IMR-90 (cell line): ENCODE measurements around the gene PBX3. TPM values are rescaled to one million over a fixed set of nuclear protein-coding genes. Genes with fewer than 3 reads are reported as not detected.

Experiments
- ATAC-seq: fragments of 200-7000 bp; cut with Tn5 transposase; 2 replicates; pipeline ENCODE4 v1.9.1; 2020; ENCODE audit warnings: low read depth, mild to moderate bottlenecking, moderate library complexity
- BruUV-seq: library from RNA; stranded (reverse); fragments of 400-500 nt; replicated peaks from 2 replicates; lab custom pipeline; 2021; lab: Mats Ljungman, UMichigan
- CTCF ChIA-PET: fragments of 300-600 bp; formaldehyde crosslinking; extraction: SDS; loops from one replicate; lab custom pipeline; 2021; ENCODE audit warnings: antibody characterized with exemption; lab: Yijun Ruan, JAX
- POLR2A ChIA-PET: fragments of 300-600 bp; sonication (Branson Sonifier 250); formaldehyde crosslinking; loops from one replicate; lab custom pipeline; 2022; ENCODE audit warnings: antibody characterized with exemption; ENCODE audit not compliant: unreplicated experiment; lab: Charles Lee
- DNase-seq: peaks from one replicate; pipeline ENCODE4 v3.0.0; 2013
- H2AFZ ChIP-seq: replicated peaks from 2 replicates; pipeline ENCODE3; 2013; ENCODE audit warnings: low read length, mild to moderate bottlenecking; ENCODE audit not compliant: poor library complexity
- H2AK5ac ChIP-seq: 2 replicates; pipeline ENCODE4 v1.6.1; 2013; ENCODE audit warnings: low read depth, low read length, inconsistent platforms
- H2AK9ac ChIP-seq: replicated peaks from 2 replicates; pipeline ENCODE3; 2013; ENCODE audit warnings: mild to moderate bottlenecking, low read depth, low read length, moderate library complexity; ENCODE audit not compliant: poor library complexity
- H2BK120ac ChIP-seq: 2 replicates; pipeline ENCODE4 v1.6.1; 2013; ENCODE audit warnings: low read depth, low read length, inconsistent platforms
- H2BK15ac ChIP-seq: 3 replicates; pipeline ENCODE4 v1.6.1; 2013; ENCODE audit warnings: low read depth, low read length, inconsistent platforms
- H2BK20ac ChIP-seq: 2 replicates; pipeline ENCODE4 v1.6.1; 2013; ENCODE audit warnings: low read depth, mild to moderate bottlenecking, inconsistent platforms, low read length, moderate library complexity
- H2BK5ac ChIP-seq: 2 replicates; pipeline ENCODE4 v1.6.1; 2013; ENCODE audit warnings: mild to moderate bottlenecking, low read depth, low read length, inconsistent platforms; ENCODE audit not compliant: poor library complexity, severe bottlenecking
- H3K14ac ChIP-seq: replicated peaks from 2 replicates; pipeline ENCODE4 v1.6.1; 2013; ENCODE audit warnings: low read depth, low read length, inconsistent platforms
- H3K18ac ChIP-seq: 2 replicates; pipeline ENCODE4 v1.6.1; 2013; ENCODE audit warnings: low read depth, low read length, control low read depth
- H3K23ac ChIP-seq: 2 replicates; pipeline ENCODE4 v1.6.1; 2013; ENCODE audit warnings: low read depth, low read length, inconsistent platforms
- H3K27ac ChIP-seq: 2 replicates; pipeline ENCODE4 v1.5.1; 2013; ENCODE audit warnings: mild to moderate bottlenecking, control low read depth, low read length; ENCODE audit not compliant: insufficient read depth
- H3K27me3 ChIP-seq: 2 replicates; pipeline ENCODE4 v1.6.1; 2013; ENCODE audit warnings: low read length; ENCODE audit not compliant: control insufficient read depth, insufficient read depth
- H3K36me3 ChIP-seq: 2 replicates; pipeline ENCODE4 v1.6.1; 2013; ENCODE audit warnings: low read length, mixed read lengths; ENCODE audit not compliant: control insufficient read depth, insufficient read depth
- H3K4ac ChIP-seq: 2 replicates; pipeline ENCODE4 v1.6.1; 2013; ENCODE audit warnings: low read depth, low read length, inconsistent platforms
- H3K4me1 ChIP-seq: 2 replicates; pipeline ENCODE4 v1.6.1; 2013; ENCODE audit warnings: low read length, mixed read lengths; ENCODE audit not compliant: control insufficient read depth, insufficient read depth
- H3K4me2 ChIP-seq: 2 replicates; pipeline ENCODE4 v1.6.1; 2013; ENCODE audit warnings: low read depth, mild to moderate bottlenecking, control low read depth, low read length, moderate library complexity
- H3K4me3 ChIP-seq: 2 replicates; pipeline ENCODE4 v1.5.1; 2013; ENCODE audit warnings: low read depth, mild to moderate bottlenecking, control low read depth, low read length, moderate library complexity; ENCODE audit not compliant: insufficient read depth
- H3K56ac ChIP-seq: 2 replicates; pipeline ENCODE4 v1.6.1; 2013; ENCODE audit warnings: low read length, inconsistent platforms; ENCODE audit not compliant: insufficient read depth; ENCODE audit errors: extremely low read depth
- H3K79me1 ChIP-seq, 2 experiments: 2 replicates each; pipeline ENCODE4 v1.6.1; 2013; ENCODE audit warnings: low read length in 2 of 2, inconsistent platforms in 1 of 2, low read depth in 1 of 2
- H3K9ac ChIP-seq: 2 replicates; pipeline ENCODE4 v1.6.1; 2013; ENCODE audit warnings: low read depth, low read length, control low read depth
- H3K9me1 ChIP-seq: 2 replicates; pipeline ENCODE4 v1.6.1; 2013; ENCODE audit warnings: low read length, inconsistent platforms; ENCODE audit not compliant: insufficient read depth
- H3K9me3 ChIP-seq: 2 replicates; pipeline ENCODE4 v1.6.1; 2013; ENCODE audit warnings: low read length; ENCODE audit not compliant: control insufficient read depth, insufficient read depth
- H4K20me1 ChIP-seq: 2 replicates; pipeline ENCODE4 v1.6.1; 2013; ENCODE audit warnings: low read length, inconsistent platforms; ENCODE audit not compliant: insufficient read depth
- H4K5ac ChIP-seq: 2 replicates; pipeline ENCODE4 v1.6.1; 2013; ENCODE audit warnings: mild to moderate bottlenecking, low read depth, low read length, control low read depth
- H4K8ac ChIP-seq, 2 experiments: 2 replicates each; pipeline ENCODE4 v1.6.1; 2013; ENCODE audit warnings: low read depth in 2 of 2, low read length in 2 of 2, control low read depth in 1 of 2, inconsistent platforms in 1 of 2
- H4K91ac ChIP-seq: 2 replicates; pipeline ENCODE4 v1.6.1; 2013; ENCODE audit warnings: low read depth, low read length, inconsistent platforms; ENCODE audit not compliant: insufficient read depth
- FOS ChIP-seq: fragments of 150-350 bp; IDR thresholded peaks from 2 replicates; pipeline ENCODE4 v1.6.1; 2016; ENCODE audit warnings: low read depth, low read length
- MAZ ChIP-seq: IDR thresholded peaks from 2 replicates; pipeline ENCODE4 v1.6.1; 2012; ENCODE audit warnings: low read depth, mild to moderate bottlenecking, low read length, improper control_type of control experiment, moderate library complexity, borderline replicate concordance
- POLR2A ChIP-seq: IDR thresholded peaks from 2 replicates; pipeline ENCODE4 v1.6.1; 2012; ENCODE audit warnings: mild to moderate bottlenecking, low read depth, low read length
- WGBS, 2 experiments: methylation state at CpG; one replicate each; pipeline versions ENCODE4 v1.1.5 to v1.1.7; 2013; ENCODE audit warnings: missing lambda C conversion rate in 2 of 2; ENCODE audit not compliant: insufficient read length in 1 of 2; ENCODE audit errors: extremely low coverage in 2 of 2; 5-methylcytosine and 5-hydroxymethylcytosine counted together
- dilution Hi-C: fragments of 300-500 bp; cut with HindIII; formaldehyde crosslinking; loops from one replicate; pipeline ENCODE4 v1.14.3; 2018; ENCODE audit warnings: low sequenced_read_pairs; ENCODE audit not compliant: unreplicated experiment
- in situ Hi-C: fragments of 300-500 bp; cut with MboI; formaldehyde crosslinking; loops from 3 replicates; pipeline ENCODE4 v1.14.3; 2019; ENCODE audit warnings: low sequenced_read_pairs, inconsistent platforms, mixed read lengths
- intact Hi-C: fragments of 100-400 bp; cut with micrococcal nuclease; formaldehyde crosslinking; loops from 2 replicates; pipeline ENCODE4 v1.10.0; 2022
- polyA plus RNA-seq, 3 experiments: library from polyadenylated mRNA; depleted of rRNA; stranded (reverse); fragments of >200 nt; gene quantifications; 2 replicates each; pipeline ENCODE4 v1.2.3, GENCODE V29; 2012; ENCODE audit warnings: low replicate concordance in 1 of 3
- total RNA-seq: library from RNA; depleted of rRNA; stranded (reverse); fragments of >200 nt; gene quantifications from 2 replicates; pipeline ENCODE4 v1.2.3, GENCODE V29; 2012

The PBX3 gene
- total and polyA plus RNA-seq, 2 of the 4 experiments (the other 2 are of a cell fraction), result 12.0 to 15.6 TPM

- Histone ChIP-seq H3K9ac (peak overlapping the region; percentile 83), H3K79me1 (peaks cover 23 to 34% of the 10 kb centered on the region in 2 experiments)
- BruUV-seq, result no TSS peak
Observed at GRCh38 chr9:125889476-125890419, 142.6 kb downstream of the PBX3 start.

More at GRCh38 chr9:125889476-125890419, 142.6 kb downstream of the PBX3 start:
- WGBS, 2 experiments, result 0% methylated on average over 33 of the region's 71 CpGs; no CpG with 5 or more reads in 1 of the 2 experiments
- Histone ChIP-seq H2BK15ac (no peak overlapping the region), H4K91ac (no peak overlapping the region), H3K4me3 (peak overlapping the region; percentile 94), H3K4ac (0 out of 2 replicates have a peak overlapping the region, but pooled peaks have one; percentile 15), H2BK5ac (no peak overlapping the region), H3K9me3 (no peaks in the 10 kb centered on the region), H3K27me3 (no peaks in the 10 kb centered on the region), H3K9me1 (no peaks in the 10 kb centered on the region; the same call in 1 of the 2 replicates), H4K20me1 (peaks cover 5% of the 10 kb centered on the region; the same call in 1 of the 2 replicates), H2BK20ac (no peak overlapping the region), H2BK120ac (0 out of 2 replicates have a peak overlapping the region, but pooled peaks have one; percentile 49), H4K5ac (no peak overlapping the region; the same call in 1 of the 2 replicates), H3K23ac (peak overlapping the region; percentile 70), H2AK5ac (no peak overlapping the region), H3K18ac (peak overlapping the region; percentile 51; the same call in 1 of the 2 replicates), H3K4me2 (peak overlapping the region; percentile 96), H3K14ac (peak overlapping the region; percentile 15; the same call in 1 of the 2 replicates), H3K36me3 (no peaks in the 10 kb centered on the region), H3K27ac (no peak overlapping the region; the same call in 1 of the 2 replicates), H3K56ac (no peak overlapping the region), H2AK9ac (no peak overlapping the region), H4K8ac (no peak overlapping the region), H2AFZ (peak overlapping the region; percentile 78), H3K4me1 (peaks cover 8% of the 10 kb centered on the region)
- in situ Hi-C loops, result no loop called here
- TF ChIP-seq FOS, result no peak
- TF ChIP-seq POLR2A, result no peak
- peak; percentile 35; the same call in 1 of the 2 replicates for TF ChIP-seq MAZ
- POLR2A ChIA-PET, result no interaction called here
- DNase-seq (peak; percentile 52), ATAC-seq (peak; percentile 77)
- intact Hi-C loops, result loop anchor here (5.0 kb wide), 1 partner anchor 142 kb away; the partner anchor contains the start of gene PBX3
- dilution Hi-C loops, result no loop called here
- CTCF ChIA-PET, result no interaction called here
